HG02840 (cell line): Measurements from ENCODE around the gene KCND3.

Source experiments
- ATAC-seq: cut with Tn5 transposase; IDR thresholded peaks from one replicate; pipeline ENCODE4 v1.9.1; 2021; ENCODE audit warnings: mild to moderate bottlenecking, moderate library complexity, moderate number of reproducible peaks; ENCODE audit not compliant: unreplicated experiment, low FRiP score

The KCND3 gene

DNA sequence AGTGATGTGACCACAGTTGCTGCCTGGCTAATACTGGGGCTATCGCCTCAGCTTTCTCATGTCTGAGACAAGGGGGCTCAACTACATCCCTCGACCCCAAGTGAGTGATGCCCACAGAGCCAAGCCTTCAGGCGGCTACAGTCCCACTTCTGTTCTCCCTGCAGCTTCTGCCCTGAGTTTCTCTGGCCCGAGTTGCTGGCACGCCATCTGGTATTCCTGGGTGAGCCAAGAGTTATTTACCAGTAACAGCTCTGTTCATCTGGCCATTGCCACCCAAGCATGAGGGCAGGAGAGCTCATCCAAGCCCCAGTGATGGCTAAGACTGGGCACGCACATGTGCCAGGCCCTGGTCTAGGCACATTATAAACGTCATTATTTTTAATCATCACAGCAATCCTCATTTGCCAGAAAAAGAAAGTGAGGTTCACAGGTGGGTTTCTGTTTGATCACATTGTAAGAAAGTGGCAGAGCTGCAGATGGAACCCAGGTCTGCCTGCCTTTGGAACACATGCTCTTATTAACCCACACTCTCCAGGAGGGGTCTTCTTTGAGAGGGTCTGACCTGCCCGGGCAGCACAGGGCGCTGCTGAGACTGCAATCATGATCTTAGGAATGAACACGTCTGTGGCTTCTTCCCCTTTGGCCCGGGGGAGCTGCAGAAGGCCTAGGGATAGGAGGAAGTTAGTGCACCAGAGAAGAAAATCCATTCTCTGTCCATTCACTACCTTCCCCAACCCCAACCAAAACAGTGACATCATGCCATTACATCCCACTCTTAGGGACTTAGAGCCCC lies 27.5 kb downstream of the KCND3 start:
- ATAC-seq: no peak

DNA sequence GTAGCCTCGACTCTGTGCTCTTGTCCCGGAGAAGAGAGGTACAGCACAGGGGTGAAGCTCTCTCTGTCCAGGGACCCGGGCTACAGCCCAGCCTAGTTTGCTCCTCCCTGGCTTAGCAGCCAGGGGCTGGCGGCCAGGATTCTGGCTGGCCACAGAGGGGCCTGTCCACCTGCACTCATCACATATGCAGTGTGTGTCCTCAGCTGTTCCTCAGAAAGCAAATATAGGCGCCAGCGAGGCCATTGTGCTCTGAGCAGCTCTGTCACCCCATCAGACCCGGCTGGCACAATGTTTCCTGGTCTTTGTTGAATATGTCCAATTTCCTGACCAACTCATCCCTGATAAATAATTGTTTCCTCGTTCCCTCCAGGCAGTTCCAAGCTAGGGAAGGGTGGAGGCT lies 28.5 kb downstream of the KCND3 start:
- no peak for ATAC-seq

- ATAC-seq: no peak
Measured at GRCh38 chr1:111959436-111959835, 30.0 kb downstream of the KCND3 start.

DNA sequence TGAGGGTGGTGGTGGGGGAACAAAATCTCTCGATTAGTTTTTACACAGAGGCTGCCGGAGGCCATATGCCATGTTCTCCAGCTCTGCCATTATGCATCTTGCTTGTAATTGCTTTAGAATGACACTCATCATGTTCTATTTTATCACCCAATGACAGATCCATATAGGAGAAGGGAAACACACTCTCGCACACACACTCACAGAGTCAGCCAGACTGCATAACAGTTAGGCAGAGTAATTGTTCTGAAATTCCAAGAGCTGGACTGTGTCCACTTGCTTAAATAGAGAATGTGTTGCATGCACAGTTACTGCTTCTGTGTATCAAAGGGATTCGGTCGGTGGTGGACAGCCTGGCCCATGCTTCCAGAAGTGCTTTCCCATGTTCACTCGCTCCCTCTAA lies 30.6 kb downstream of the KCND3 start:
- no peak for ATAC-seq

DNA sequence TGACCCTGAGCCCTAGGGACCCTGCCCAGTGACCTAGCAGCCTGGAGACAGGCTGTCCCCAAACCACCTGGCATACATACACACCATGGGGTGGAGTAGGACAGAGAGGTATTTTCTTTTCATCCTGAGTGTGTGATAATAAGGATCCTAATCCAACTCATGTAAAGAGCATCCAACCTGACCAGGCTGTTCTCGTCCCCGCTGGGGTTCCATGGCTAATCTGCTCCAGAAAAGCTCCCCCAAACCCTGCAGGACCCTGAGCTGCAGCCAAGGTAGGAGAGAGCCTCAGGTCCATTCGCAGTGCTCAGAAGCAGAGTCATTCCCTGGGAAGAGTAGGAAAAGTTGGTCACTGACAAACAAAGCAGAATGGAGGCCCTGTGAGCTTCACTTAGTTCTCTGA lies 31.4 kb downstream of the KCND3 start:
- no peak for ATAC-seq

GRCh38 chr1:111956155-111956771 lies 33.2 kb downstream of the KCND3 start:
- ATAC-seq: no peak

DNA sequence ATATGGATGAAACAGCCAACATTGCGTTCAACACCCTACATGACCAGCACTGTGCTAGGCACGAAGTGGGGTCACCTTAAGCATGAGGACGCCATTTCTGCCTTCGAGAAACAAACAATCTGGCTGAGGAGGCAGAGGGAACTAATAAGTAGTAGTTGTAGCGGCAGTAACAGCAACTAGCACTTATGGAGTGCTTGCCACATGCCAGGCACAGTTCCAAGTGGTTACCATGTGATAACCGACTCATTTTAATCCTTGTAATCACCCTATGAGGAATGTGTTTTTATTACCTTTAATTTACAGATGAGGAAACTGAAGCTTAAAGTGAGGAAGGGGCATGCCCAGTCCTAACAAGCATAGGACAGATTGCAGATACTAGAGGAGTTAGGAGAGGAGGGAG lies 33.7 kb downstream of the KCND3 start:
- no peak for ATAC-seq

DNA sequence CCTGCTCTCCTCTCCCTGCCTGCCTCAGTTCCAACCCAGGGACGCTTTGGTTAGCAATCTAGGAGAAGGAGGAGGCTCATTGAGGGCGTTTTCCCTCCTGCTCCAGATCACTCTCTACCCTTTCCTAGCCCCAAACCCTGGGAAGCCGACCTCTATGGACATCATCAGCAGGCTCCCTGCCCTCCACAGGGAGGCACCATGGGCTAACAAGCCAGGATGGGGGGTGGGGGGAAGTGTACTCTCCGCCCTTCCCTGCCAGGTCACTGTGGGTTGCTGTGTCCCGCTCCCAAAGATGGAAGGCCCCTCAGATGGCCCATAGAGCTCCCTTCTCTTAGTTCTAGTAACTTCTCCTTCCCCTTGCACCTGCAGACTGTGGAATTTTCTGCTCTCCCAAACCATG lies 35.7 kb downstream of the KCND3 start:
- no peak for ATAC-seq

- ATAC-seq: no peak
Measured at GRCh38 chr1:111952125-111952657, 37.3 kb downstream of the KCND3 start.

DNA sequence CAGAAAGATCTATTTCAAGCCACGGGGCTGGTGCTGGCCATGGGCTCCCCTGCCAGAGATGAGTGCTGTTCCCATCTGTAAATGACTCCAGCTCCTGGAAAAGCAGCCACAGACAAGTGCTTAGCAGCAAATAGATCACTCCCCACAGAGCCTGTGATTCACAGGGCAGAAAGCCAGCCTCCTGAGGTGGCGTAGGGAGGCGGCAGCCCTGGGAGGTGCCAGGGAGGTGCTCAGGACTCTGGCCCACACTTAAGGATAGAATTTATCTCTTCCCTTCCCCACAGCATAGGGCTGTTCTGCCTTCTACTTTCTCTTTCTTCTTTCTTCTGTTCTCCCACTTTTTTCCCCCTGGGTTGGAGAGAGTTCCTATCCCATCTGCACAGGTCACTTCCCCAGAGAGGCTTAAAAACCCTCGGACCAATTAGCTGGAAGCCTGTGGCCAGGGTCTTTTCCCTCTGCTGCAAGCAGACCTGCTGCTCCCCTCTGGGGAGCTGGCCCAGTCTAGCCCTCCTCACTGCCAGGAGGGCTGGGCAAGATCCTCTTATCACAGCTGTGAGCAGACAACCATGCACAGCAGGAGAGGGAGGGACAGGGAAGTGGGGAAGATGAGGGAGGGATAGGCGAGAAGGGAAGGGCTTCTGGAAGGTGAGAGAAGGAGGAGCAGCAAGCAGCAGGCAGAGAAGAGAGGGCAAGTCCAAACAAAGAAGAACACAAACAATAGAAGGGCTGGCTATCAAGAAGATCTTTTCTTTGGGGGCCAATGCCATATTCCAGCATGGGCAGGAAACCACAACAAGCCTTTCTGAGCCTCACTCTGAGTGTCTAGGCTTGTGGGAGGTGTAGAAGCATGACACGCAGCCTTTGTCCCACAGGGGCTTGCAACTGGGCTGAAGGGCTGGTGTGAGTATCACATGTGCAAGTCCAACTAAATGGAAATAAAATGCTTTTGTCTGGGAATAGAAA lies 41.0 kb downstream of the KCND3 start:
- ATAC-seq: no peak

- ATAC-seq: no peak
Measured at GRCh38 chr1:111943846-111944749, 45.4 kb downstream of the KCND3 start.

DNA sequence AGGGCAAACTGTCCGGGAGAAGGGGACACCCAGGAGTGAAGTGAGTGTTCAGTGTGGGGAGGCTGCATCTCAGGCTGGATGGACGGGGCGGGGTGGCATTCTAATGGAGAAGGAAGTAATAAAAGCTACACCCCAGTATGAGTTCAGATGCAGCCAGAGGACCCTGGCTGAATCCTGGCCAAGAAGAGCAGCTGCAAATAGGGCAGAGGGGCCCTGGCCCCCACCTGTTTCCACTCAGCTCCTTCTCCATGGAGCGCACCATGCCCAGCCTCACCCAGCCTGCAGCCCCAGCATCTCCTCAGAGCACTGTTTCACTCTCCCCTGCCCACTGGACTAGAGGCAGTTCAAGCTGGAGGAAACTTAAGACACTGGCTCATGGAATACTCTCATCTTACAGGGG lies 46.4 kb downstream of the KCND3 start:
- no peak for ATAC-seq

GRCh38 chr1:111938536-111938935 lies 50.9 kb downstream of the KCND3 start:
- ATAC-seq: no peak

GRCh38 chr1:111938123-111938522 lies 51.3 kb downstream of the KCND3 start:
- ATAC-seq: no peak

DNA sequence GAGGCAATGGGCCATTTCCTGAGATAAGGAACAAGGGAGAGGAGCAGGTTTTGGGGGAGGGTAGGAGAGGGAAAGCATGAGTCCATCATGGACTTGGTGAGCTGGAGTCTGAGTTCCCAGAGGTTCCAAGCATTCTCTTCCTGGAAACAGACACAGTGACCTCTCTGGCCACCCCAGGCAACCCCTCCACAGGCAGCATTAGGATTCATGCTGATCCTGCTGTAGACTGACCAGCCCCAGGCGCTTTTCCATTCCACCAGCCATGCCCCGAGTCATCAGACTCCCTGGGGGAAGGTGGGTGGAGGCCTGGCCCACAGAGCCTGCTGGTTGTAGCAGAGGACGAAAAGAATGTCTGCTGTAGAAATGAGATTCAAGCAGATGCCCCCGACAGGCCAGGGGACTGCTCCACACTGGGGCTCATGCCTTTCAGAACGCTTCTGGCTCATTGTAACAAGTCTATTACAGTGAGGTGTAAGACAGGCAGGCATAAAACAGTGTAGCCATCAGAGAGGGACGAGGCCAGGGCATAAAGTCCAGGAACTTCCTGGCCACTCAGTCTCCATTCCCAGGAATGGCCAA lies 52.2 kb downstream of the KCND3 start:
- no peak for ATAC-seq

DNA sequence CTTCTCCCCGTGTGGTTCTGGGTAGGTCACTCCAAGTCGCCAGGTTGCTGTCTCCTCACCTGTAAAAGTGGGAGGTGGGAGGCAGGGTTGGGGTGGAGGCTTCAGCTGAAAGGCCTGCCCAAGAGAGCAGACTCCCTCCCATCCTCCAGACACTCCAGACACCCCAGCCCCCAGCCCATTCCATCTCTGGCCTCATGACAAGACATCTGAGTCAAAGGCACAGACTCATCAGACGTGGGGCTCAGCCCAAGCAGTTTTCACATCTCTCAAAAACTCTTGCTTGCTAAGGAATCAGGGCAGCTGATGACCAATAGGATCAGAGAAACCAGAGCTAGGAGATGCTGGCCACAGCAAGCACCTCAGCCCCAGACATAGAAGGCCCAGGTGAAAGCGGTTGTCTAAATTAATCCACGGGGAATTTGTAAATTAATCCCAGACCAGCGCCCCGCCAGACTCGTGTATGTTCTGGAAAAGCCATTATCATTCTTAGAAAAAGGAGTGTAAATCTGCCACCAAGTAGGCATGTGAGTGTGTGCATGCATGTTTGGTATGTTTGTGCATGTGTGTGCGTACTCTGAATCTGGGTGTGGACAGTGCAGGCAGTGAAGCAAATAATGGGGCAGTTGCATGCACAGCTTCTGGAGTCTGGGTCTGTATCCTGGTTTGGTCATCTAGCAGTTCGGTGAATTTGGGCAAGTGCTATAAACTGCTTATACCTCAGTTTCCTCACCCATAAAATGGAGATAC lies 55.2 kb downstream of the KCND3 start:
- ATAC-seq: no peak

DNA sequence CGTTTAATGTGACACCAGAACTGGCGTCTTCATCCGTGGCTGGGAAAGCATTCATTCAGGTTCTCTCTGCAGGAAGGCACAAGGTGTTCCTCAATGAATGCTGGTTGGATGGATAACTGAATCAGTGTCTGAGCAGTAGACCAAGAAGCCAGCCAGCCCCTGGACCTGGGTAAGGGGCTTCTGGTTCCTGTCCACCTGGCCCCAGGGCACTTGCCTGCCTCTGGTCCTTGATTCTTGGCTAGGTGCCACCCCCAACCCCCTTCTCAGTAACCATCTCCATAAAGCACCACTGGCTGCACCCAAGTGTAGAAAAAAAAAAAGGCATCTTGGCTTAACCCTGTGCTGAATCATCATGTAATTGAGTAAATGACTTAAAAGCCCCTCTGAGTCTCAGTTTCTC lies 59.1 kb downstream of the KCND3 start:
- ATAC-seq: no peak

- no peak for ATAC-seq
Measured at GRCh38 chr1:111928531-111928930, 60.9 kb downstream of the KCND3 start.

DNA sequence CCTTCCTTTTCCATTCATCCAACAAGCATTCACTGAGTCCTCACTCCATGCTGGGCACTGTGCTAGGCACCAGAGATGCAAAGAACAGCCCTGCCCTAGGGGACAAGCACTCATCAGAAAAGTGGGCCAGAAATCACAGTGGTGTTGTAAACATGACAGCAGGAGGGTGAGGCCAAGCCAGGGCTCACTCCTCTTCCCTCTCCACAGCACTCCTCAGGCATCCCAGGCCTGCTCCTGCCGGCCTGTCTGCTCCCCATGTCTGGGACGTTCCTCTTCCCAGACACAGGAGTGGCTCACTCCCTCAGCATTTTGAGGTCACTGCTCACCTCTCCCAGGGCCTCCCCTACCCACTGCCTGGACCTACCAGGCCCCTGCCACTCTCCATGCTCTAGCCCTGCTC lies 61.8 kb downstream of the KCND3 start:
- ATAC-seq: no peak
